HepG2 (cell line): ENCODE data around the gene ATF1. TPM values are rescaled to one million over a fixed set of nuclear protein-coding genes. Genes with fewer than 3 reads are reported as not detected.

Experiments
- ATM ChIP-seq: fragments of 450-650 bp; IDR thresholded peaks from 2 replicates; pipeline ENCODE4 v1.7.1; 2017; ENCODE audit warnings: mild to moderate bottlenecking, borderline replicate concordance
- EZH2 ChIP-seq: conservative IDR thresholded peaks from 2 replicates; pipeline ENCODE4 v1.6.1; 2012; ENCODE audit warnings: mild to moderate bottlenecking, low read depth, low read length, moderate library complexity
- FOXJ3 ChIP-seq: sonication (generic); formaldehyde crosslinking; IDR thresholded peaks from 2 replicates; pipeline ENCODE4 v1.4.0; 2020; ENCODE audit warnings: missing genetic modification reagents, mild to moderate bottlenecking, borderline replicate concordance
- ISL2 ChIP-seq: sonication (generic); formaldehyde crosslinking; IDR thresholded peaks from 2 replicates; pipeline ENCODE4 v1.5.0; 2020; ENCODE audit warnings: missing genetic modification reagents
- MED13 ChIP-seq: sonication (generic); formaldehyde crosslinking; IDR thresholded peaks from 2 replicates; pipeline ENCODE4 v1.5.0; 2020; ENCODE audit warnings: missing genetic modification reagents
- MED8 ChIP-seq: sonication (generic); formaldehyde crosslinking; IDR thresholded peaks from 2 replicates; pipeline ENCODE4 v1.8.1; 2023; ENCODE audit warnings: mild to moderate bottlenecking, missing genetic modification reagents; ENCODE audit not compliant: insufficient replicate concordance
- MXI1 ChIP-seq: IDR thresholded peaks from 3 replicates; pipeline ENCODE4 v1.6.1; 2012; ENCODE audit warnings: low read depth, low read length, inconsistent platforms, borderline replicate concordance
- MZF1 ChIP-seq: sonication (generic); formaldehyde crosslinking; IDR thresholded peaks from 2 replicates; pipeline ENCODE4 v1.8.1; 2023; ENCODE audit warnings: mild to moderate bottlenecking, missing genetic modification reagents, borderline replicate concordance
- NFKBIZ ChIP-seq: IDR thresholded peaks from 2 replicates; pipeline ENCODE4 v1.6.1; 2018; ENCODE audit warnings: missing genetic modification reagents, missing compliant biosample characterization
- ONECUT2 ChIP-seq: sonication (generic); formaldehyde crosslinking; IDR thresholded peaks from 2 replicates; pipeline ENCODE4 v1.4.0; 2020; ENCODE audit warnings: missing genetic modification reagents
- RCOR2 ChIP-seq: IDR thresholded peaks from 2 replicates; pipeline ENCODE4 v1.6.1; 2016; ENCODE audit warnings: missing biosample characterization, missing genetic modification reagents
- SMAD1 ChIP-seq: sonication (generic); formaldehyde crosslinking; IDR thresholded peaks from 2 replicates; pipeline ENCODE4 v1.4.0; 2020; ENCODE audit warnings: missing genetic modification reagents, low read depth, mild to moderate bottlenecking, borderline replicate concordance
- TSC22D2 ChIP-seq: sonication (generic); formaldehyde crosslinking; IDR thresholded peaks from 2 replicates; pipeline ENCODE4 v1.5.1; 2020; ENCODE audit warnings: missing genetic modification reagents, mild to moderate bottlenecking, borderline replicate concordance
- U2AF2 ChIP-seq: fragments of 200-400 bp; formaldehyde crosslinking; IDR thresholded peaks from 2 replicates; pipeline ENCODE4 v1.6.1; 2017; ENCODE audit warnings: low read depth, mild to moderate bottlenecking, low read length
- WIZ ChIP-seq: sonication (generic); formaldehyde crosslinking; IDR thresholded peaks from 2 replicates; pipeline ENCODE4 v1.5.1; 2020; ENCODE audit warnings: mild to moderate bottlenecking, missing genetic modification reagents
- ZBTB8A ChIP-seq: sonication (generic); formaldehyde crosslinking; IDR thresholded peaks from 2 replicates; pipeline ENCODE4 v1.4.0; 2020; ENCODE audit warnings: mild to moderate bottlenecking, low read depth, missing genetic modification reagents, borderline replicate concordance
- ZNF138 ChIP-seq: sonication (generic); formaldehyde crosslinking; IDR thresholded peaks from 2 replicates; pipeline ENCODE4 v1.5.0; 2020; ENCODE audit warnings: mild to moderate bottlenecking, low read depth, missing genetic modification reagents
- ZNF577 ChIP-seq: sonication (generic); formaldehyde crosslinking; IDR thresholded peaks from 2 replicates; pipeline ENCODE4 v1.4.0; 2020; ENCODE audit warnings: mild to moderate bottlenecking, low read depth, missing genetic modification reagents, borderline replicate concordance
- ZNF678 ChIP-seq: sonication (generic); formaldehyde crosslinking; IDR thresholded peaks from 2 replicates; pipeline ENCODE4 v1.4.0; 2020; ENCODE audit warnings: mild to moderate bottlenecking, missing genetic modification reagents
- ZNF724P ChIP-seq: sonication (generic); formaldehyde crosslinking; IDR thresholded peaks from 2 replicates; pipeline ENCODE4 v1.8.0; 2022; ENCODE audit warnings: missing genetic modification reagents, borderline replicate concordance
- ZNF788 ChIP-seq: sonication (generic); formaldehyde crosslinking; IDR thresholded peaks from 2 replicates; pipeline ENCODE4 v1.5.0; 2020; ENCODE audit warnings: mild to moderate bottlenecking, missing genetic modification reagents, borderline replicate concordance
- ZNF792 ChIP-seq: IDR thresholded peaks from 2 replicates; pipeline ENCODE4 v1.6.1; 2016
- polyA plus RNA-seq, 8 experiments: library from polyadenylated mRNA; depleted of rRNA in 3 of 8; stranded (reverse) in 7 of 8; unstranded in 1 of 8; fragments of >200 nt; fragmentation: Illumina TruSeq in 4 of 8; extraction: Trizol in 4 of 8; gene quantifications; 2 replicates each; pipeline versions ENCODE4 v1.2.1 to v1.2.3, GENCODE V29; 2011 to 2016; ENCODE audit warnings: low read depth in 4 of 8, missing spikeins in 1 of 8, mixed read lengths in 1 of 8; ENCODE audit not compliant: insufficient read depth in 1 of 8
- total RNA-seq, 5 experiments: library from RNA; depleted of rRNA; stranded (reverse); fragments of >200 nt; fragmentation: Illumina TruSeq; extraction: Trizol; gene quantifications; 2 replicates each; pipeline ENCODE4 v1.2.3, GENCODE V29; 2016; ENCODE audit warnings: low read depth in 1 of 5
- TF ChIP-seq, protein P1 (sequence below): sonication (generic); formaldehyde crosslinking; IDR thresholded peaks from 2 replicates; pipeline ENCODE4 v1.9.0; 2021; ENCODE audit warnings: missing genetic modification reagents, borderline replicate concordance
- TF ChIP-seq, protein P2 (sequence below): sonication (generic); formaldehyde crosslinking; IDR thresholded peaks from 2 replicates; pipeline ENCODE4 v1.4.0; 2020; ENCODE audit warnings: missing genetic modification reagents; ENCODE audit errors: not compliant biosample characterization
- TF ChIP-seq, protein P3 (sequence below): sonication (generic); formaldehyde crosslinking; IDR thresholded peaks from 2 replicates; pipeline ENCODE4 v1.4.0; 2020; ENCODE audit warnings: missing genetic modification reagents, borderline replicate concordance
- TF ChIP-seq, protein P4 (sequence below): sonication (generic); formaldehyde crosslinking; IDR thresholded peaks from 2 replicates; pipeline ENCODE4 v1.4.0; 2020; ENCODE audit warnings: missing genetic modification reagents

ATF1 gene
- total and polyA plus RNA-seq, 2 of the 13 experiments (the other 11 are each of a cell fraction or from before 2014, with no cell fraction given): 29.3 to 52.0 TPM

DNA sequence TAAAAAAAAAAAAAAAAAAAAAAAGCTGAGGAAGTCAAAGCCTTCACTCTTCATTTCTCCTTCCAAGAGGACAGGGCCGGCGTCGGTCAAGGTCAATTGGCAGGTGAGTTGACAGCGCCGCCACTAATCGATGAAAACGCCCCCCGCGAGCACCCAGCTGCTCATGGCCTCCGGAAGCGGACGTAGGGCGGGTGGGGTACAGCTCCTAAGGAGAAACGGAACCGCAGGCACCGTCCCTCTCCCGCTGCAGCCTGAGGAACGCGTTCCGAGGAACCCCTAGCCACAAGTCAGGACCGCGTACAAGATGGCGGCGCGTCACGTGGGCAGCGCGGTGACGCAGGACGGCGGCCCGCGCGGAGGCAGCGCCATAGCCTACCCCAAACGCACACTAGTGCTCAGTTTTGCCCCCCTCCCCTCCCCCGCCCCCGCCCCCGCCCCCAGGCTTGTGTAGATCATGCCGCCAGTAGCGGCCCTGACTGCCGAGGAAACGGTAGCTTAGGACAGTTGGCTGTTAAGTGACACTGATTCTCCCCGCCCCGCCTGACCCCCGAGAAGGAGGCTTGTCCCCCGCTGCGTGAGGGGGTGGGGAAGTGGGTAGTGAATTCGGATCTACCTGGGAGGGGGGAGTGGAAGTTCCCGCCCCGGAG, at the start of gene ATF1 (continued):
- TF ChIP-seq ZNF788 (CRISPR knock-in tag) (peak; percentile 69; the same call in 1 of the 2 replicates), MED13 (no peak), ATM (no peak), NFKBIZ (no peak), TSC22D2 (CRISPR knock-in tag) (no peak; the same call in none of the 2 replicates), RCOR2 (CRISPR knock-in tag) (no peak; the same call in 1 of the 2 replicates), ZNF792 (CRISPR knock-in tag) (peak; percentile 75; the same call in 1 of the 2 replicates), ZNF678 (CRISPR knock-in tag) (0 out of 2 replicates have a peak, but pooled peaks have one; percentile 36), MED8 (CRISPR knock-in tag) (no peak), ZNF138 (no peak; the same call in 1 of the 2 replicates), ONECUT2 (peak; percentile 89), ZBTB8A (CRISPR knock-in tag) (no peak), ZNF577 (CRISPR knock-in tag) (no peak), EZH2 (no peak), WIZ (CRISPR knock-in tag) (no peak), ISL2 (CRISPR knock-in tag) (no peak), ZNF724P (CRISPR knock-in tag) (peak; percentile 53; the same call in 1 of the 2 replicates), SMAD1 (0 out of 2 replicates have a peak, but pooled peaks have one; percentile 69), U2AF2 (peak; percentile 38; the same call in 1 of the 2 replicates), FOXJ3 (CRISPR knock-in tag) (no peak), MZF1 (no peak), MXI1 (peak; percentile 67; the same call in 2 of the 3 replicates)
- TF ChIP-seq, protein P1, sequence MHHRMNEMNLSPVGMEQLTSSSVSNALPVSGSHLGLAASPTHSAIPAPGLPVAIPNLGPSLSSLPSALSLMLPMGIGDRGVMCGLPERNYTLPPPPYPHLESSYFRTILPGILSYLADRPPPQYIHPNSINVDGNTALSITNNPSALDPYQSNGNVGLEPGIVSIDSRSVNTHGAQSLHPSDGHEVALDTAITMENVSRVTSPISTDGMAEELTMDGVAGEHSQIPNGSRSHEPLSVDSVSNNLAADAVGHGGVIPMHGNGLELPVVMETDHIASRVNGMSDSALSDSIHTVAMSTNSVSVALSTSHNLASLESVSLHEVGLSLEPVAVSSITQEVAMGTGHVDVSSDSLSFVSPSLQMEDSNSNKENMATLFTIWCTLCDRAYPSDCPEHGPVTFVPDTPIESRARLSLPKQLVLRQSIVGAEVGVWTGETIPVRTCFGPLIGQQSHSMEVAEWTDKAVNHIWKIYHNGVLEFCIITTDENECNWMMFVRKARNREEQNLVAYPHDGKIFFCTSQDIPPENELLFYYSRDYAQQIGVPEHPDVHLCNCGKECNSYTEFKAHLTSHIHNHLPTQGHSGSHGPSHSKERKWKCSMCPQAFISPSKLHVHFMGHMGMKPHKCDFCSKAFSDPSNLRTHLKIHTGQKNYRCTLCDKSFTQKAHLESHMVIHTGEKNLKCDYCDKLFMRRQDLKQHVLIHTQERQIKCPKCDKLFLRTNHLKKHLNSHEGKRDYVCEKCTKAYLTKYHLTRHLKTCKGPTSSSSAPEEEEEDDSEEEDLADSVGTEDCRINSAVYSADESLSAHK: no peak
- TF ChIP-seq, protein P2, sequence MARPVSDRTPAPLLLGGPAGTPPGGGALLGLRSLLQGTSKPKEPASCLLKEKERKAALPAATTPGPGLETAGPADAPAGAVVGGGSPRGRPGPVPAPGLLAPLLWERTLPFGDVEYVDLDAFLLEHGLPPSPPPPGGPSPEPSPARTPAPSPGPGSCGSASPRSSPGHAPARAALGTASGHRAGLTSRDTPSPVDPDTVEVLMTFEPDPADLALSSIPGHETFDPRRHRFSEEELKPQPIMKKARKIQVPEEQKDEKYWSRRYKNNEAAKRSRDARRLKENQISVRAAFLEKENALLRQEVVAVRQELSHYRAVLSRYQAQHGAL: no peak
- TF ChIP-seq, protein P3, sequence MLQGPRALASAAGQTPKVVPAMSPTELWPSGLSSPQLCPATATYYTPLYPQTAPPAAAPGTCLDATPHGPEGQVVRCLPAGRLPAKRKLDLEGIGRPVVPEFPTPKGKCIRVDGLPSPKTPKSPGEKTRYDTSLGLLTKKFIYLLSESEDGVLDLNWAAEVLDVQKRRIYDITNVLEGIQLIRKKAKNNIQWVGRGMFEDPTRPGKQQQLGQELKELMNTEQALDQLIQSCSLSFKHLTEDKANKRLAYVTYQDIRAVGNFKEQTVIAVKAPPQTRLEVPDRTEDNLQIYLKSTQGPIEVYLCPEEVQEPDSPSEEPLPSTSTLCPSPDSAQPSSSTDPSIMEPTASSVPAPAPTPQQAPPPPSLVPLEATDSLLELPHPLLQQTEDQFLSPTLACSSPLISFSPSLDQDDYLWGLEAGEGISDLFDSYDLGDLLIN (CRISPR knock-in tag): no peak
- TF ChIP-seq, protein P4, sequence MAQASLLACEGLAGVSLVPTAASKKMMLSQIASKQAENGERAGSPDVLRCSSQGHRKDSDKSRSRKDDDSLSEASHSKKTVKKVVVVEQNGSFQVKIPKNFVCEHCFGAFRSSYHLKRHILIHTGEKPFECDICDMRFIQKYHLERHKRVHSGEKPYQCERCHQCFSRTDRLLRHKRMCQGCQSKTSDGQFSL (CRISPR knock-in tag): no peak
